Activated CD4-positive, CD25-positive, alpha-beta regulatory T cell treated with anti-CD3 and anti-CD28 coated beads, Interleukin-2, amount 50 U/mL, for 72 hours (primary cell): ENCODE measurements around the gene DMD.

Source experiments
- DNase-seq: peaks from one replicate; pipeline ENCODE4 v3.0.0; 2021

The DMD gene

GRCh38 chrX:31316340-31316991, 1894.9 kb downstream of the DMD start:
- no peak for DNase-seq

- no peak for DNase-seq
These were observed 1896.4 kb downstream of the DMD start for GRCh38 chrX:31314921-31315320.

- DNase-seq = no peak
These were observed 1903.4 kb downstream of the DMD start for GRCh38 chrX:31307952-31308351.

- no peak for DNase-seq
These were observed 1908.7 kb downstream of the DMD start for GRCh38 chrX:31302573-31303075.

GRCh38 chrX:31301941-31302340, 1909.4 kb downstream of the DMD start:
- DNase-seq = no peak

GRCh38 chrX:31301203-31301602, 1910.1 kb downstream of the DMD start:
- DNase-seq = no peak

- no peak for DNase-seq
These were observed 1912.4 kb downstream of the DMD start for GRCh38 chrX:31298916-31299315.

GRCh38 chrX:31297881-31298280, 1913.5 kb downstream of the DMD start:
- no peak for DNase-seq

- no peak for DNase-seq
These were observed 1916.9 kb downstream of the DMD start for GRCh38 chrX:31294475-31294874.

- no peak for DNase-seq
These were observed 1917.9 kb downstream of the DMD start for GRCh38 chrX:31293409-31293808.

GRCh38 chrX:31291131-31291530, 1920.2 kb downstream of the DMD start:
- no peak for DNase-seq

GRCh38 chrX:31287861-31288260, 1923.5 kb downstream of the DMD start:
- DNase-seq = no peak

GRCh38 chrX:31280580-31280979, 1930.8 kb downstream of the DMD start:
- DNase-seq = no peak

- DNase-seq = no peak
These were observed 1932.0 kb downstream of the DMD start for GRCh38 chrX:31279359-31279758.

GRCh38 chrX:31272472-31272775, 1938.9 kb downstream of the DMD start:
- no peak for DNase-seq

- no peak for DNase-seq
These were observed 1939.5 kb downstream of the DMD start for GRCh38 chrX:31271615-31272471.

- DNase-seq = no peak
These were observed 1941.4 kb downstream of the DMD start for GRCh38 chrX:31269914-31270313.

GRCh38 chrX:31268359-31268758, 1943.0 kb downstream of the DMD start:
- no peak for DNase-seq

GRCh38 chrX:31266203-31267076, 1944.9 kb downstream of the DMD start:
- DNase-seq = peak; percentile 31

GRCh38 chrX:31265383-31265782, 1946.0 kb downstream of the DMD start:
- DNase-seq = no peak

GRCh38 chrX:31260351-31260750, 1951.0 kb downstream of the DMD start:
- DNase-seq = no peak

- DNase-seq = no peak
These were observed 1953.2 kb downstream of the DMD start for GRCh38 chrX:31258166-31258565.

GRCh38 chrX:31255310-31256033, 1955.9 kb downstream of the DMD start:
- no peak for DNase-seq
